ENCODE results near the gene PRODH. TPM values are rescaled to one million over a fixed set of nuclear protein-coding genes. Genes with fewer than 3 reads are reported as not detected.
"Not testable (repeated sequence)": the region's sequence is repeated elsewhere in the genome, so short reads cannot be mapped to it uniquely, and the experiment has no call there.

The PRODH gene
- total RNA-seq, 1 donor from 2014 or later, result 1.4 TPM

DNA sequence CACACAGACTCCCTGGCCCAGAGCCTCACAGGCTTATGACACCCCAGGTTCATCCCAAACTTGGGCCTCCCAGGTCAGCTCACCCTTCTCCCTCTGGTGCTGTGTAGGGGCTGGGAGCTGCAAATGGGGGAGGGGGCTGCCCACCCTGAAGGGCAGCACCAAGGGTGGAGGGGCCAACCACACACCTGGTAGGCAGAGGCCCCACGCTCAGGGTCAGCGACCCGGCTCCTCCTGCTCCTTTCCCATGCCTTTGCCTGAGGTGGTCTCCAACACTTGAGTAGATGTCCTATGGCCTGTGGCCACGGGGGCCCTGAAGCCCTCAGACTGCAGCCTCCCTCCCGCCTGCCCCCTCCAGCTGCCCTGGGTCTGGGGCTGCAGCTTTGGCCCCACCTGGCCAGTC is 26.5 kb downstream of the PRODH start:
- peak in 1 of 2 donors; percentile 56 for DNase-seq (ENCODE audit: low spot score in 2 of 2)
- no peaks in the 10 kb centered on the region for H3K4me1 ChIP-seq
- no peaks in the 10 kb centered on the region for H3K27me3 ChIP-seq
- H3K36me3 ChIP-seq, result no peaks in the 10 kb centered on the region
- no peaks in the 10 kb centered on the region for H3K9me3 ChIP-seq
- H3K4me3 ChIP-seq, result no peak overlapping the region
- no peak for TF ChIP-seq CTCF (IDR thresholded peaks at IDR 0.05)
- intact Hi-C loops (cut with DNase I), result no loop called here
- no peak overlapping the region for H3K27ac ChIP-seq

DNA sequence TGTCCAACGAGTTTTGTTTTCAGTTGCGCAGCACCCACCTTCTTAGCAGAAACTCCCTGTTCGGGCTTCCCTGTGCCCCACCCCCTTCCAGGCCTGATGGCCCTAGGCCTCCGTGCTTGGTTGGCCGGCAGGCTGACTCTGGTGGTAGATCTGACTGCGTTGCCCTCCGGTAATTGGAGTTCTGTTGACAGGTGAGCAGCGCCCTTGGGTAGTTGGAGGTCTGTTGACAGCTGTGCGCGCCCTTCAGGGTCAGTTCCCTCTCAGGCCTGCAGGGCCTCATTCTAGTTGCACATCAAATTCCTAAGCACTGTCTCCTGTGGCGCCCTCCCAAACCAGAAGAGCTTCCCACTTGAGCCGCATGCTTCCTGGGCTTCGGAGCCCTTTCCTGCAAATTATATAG is 29.2 kb downstream of the PRODH start:
- Histone ChIP-seq H3K4me3 (no peak overlapping the region), H3K9me3 (no peaks in the 10 kb centered on the region), H3K27me3 (no peaks in the 10 kb centered on the region), H3K4me1 (no peaks in the 10 kb centered on the region), H3K36me3 (no peaks in the 10 kb centered on the region), H3K27ac (no peak overlapping the region)
- no peak for DNase-seq (ENCODE audit: low spot score in 2 of 2)
- intact Hi-C loops (cut with DNase I), result no loop called here
- no peak for TF ChIP-seq CTCF (IDR thresholded peaks at IDR 0.05)

GRCh38 chr22:18906410-18906745 is 29.7 kb downstream of the PRODH start:
- DNase-seq (ENCODE audit: low spot score in 2 of 2); intact Hi-C loops (cut with DNase I); H3K4me1 ChIP-seq: not testable (repeated sequence)

GRCh38 chr22:18905540-18906409 is 30.3 kb downstream of the PRODH start, which contains the start of gene DGCR6:
Gene DGCR6, plus strand, starts transcription at chr22:18906320. Its CDS starts 55 bp downstream, at chr22:18906375.
- Histone ChIP-seq H3K4me1 (no peaks in the 10 kb centered on the region), H3K36me3 (no peaks in the 10 kb centered on the region), H3K27me3 (no peaks in the 10 kb centered on the region), H3K9me3 (no peaks in the 10 kb centered on the region), H3K27ac (no peak within 1 kb of the TSS), H3K4me3 (peak within 1 kb of the TSS in 1 of 2 donors; percentile 42)
- peak in 1 of 2 donors; percentile 30 for DNase-seq (ENCODE audit: low spot score in 2 of 2)
- TF ChIP-seq CTCF (IDR thresholded peaks at IDR 0.05), result no peak
- intact Hi-C loops (cut with DNase I), result no loop called here

More at GRCh38 chr22:18906410-18906745, 29.7 kb downstream of the PRODH start:
- not testable (repeated sequence) for H3K9me3 ChIP-seq, H3K36me3 ChIP-seq, H3K27ac ChIP-seq, H3K4me3 ChIP-seq, H3K27me3 ChIP-seq

DNA sequence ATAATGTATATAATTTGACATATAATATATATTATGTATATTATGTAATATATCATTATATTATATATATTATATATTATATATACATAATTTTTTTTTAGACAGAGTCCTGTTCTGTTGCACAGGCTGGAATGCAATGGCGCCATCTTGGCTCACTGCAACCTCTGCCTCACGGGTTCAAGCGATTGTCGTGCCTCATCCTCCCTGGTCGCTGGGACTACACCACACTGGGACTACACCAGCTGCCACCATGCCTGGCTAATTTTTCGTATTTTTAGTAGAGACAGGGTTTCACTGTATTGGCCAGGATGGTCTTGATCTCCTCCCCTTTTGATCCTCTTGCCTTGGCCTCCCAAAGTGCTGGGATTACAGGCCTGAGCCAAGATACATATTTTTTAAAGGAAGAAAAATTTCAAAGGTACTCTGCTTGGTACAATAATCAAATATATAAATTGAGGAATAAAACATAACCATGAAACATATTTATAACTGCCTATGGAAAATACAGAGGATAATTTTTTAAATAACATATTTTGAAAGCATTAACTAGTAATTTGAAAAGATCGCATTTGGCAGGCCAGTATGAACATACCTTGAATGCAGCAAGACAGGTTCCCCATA is 39.9 kb downstream of the PRODH start:
- H3K27ac ChIP-seq; H3K9me3 ChIP-seq; H3K27me3 ChIP-seq; H3K36me3 ChIP-seq; H3K4me1 ChIP-seq; H3K4me3 ChIP-seq; intact Hi-C loops (cut with DNase I); DNase-seq (ENCODE audit: low spot score in 2 of 2): not testable (repeated sequence)

DNA sequence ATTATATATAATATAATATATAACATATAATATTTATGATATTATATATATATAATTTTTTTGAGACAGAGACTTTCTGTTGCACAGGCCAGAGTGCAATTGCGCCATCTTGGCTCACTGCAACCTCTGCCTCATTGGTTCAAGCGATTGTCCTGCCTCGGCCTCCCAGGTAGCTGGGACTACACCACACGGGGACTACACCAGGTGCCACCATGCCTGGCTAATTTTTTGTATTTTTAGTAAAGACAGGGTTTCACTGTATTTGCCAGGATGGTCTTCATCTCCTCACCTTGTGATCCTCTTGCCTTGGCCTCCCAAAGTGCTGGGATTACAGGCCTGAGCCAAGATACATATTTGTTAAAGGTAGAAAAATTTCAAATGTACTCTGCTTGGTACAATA is 42.3 kb downstream of the PRODH start:
- H3K9me3 ChIP-seq; H3K27me3 ChIP-seq; H3K4me1 ChIP-seq; H3K4me3 ChIP-seq; DNase-seq (ENCODE audit: low spot score in 2 of 2); H3K36me3 ChIP-seq; H3K27ac ChIP-seq; intact Hi-C loops (cut with DNase I): not testable (repeated sequence)

DNA sequence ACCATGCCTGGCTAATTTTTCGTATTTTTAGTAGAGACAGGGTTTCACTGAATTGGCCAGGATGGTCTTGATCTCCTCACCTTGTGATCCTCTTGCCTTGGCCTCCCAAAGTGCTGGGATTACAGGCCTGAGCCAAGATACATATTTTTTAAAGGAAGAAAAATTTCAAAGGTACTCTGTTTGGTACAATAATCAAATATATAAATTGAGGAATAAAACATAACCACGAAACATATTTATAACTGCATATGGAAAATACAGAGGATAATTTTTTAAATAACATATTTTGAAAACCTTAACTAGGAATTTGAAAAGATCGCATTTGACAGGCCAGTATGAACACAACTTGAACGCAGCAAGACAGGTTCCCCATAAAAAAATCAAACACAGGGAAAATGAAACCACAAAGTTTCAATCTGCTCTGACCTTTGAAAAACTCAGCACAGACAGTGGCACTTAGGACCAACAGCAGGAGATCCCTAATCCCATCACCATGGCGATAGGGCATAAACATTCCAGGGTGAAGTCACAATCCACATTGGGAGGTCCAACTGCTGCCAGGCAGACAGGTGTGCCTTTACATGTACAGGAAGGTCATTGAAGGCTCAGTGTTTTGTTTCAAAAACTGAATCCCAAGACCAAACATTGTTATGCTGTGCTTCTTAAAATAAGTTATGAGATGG is 45.4 kb downstream of the PRODH start:
- DNase-seq (ENCODE audit: low spot score in 2 of 2); H3K27me3 ChIP-seq; H3K27ac ChIP-seq; H3K4me3 ChIP-seq; H3K36me3 ChIP-seq; H3K4me1 ChIP-seq; intact Hi-C loops (cut with DNase I); H3K9me3 ChIP-seq: not testable (repeated sequence)
